IPS DF 6.9 (cell line): Measurements from ENCODE around the gene SLC25A22.

Experiments used
- DNase-seq: peaks from one replicate; pipeline ENCODE4 v3.0.0-alpha.2; 2013; ENCODE audit warnings: low read depth, low spot score
- H3K27ac ChIP-seq: one replicate; pipeline ENCODE4 v1.5.1; 2013; ENCODE audit warnings: low read length, control low read depth
- H3K27me3 ChIP-seq: 2 replicates; pipeline ENCODE4 v1.6.1; 2013; ENCODE audit warnings: mild to moderate bottlenecking, low read length; ENCODE audit not compliant: control insufficient read depth, insufficient read depth
- H3K36me3 ChIP-seq: 2 replicates; pipeline ENCODE4 v1.6.1; 2013; ENCODE audit warnings: low read length; ENCODE audit not compliant: control insufficient read depth, insufficient read depth
- H3K4me1 ChIP-seq: 2 replicates; pipeline ENCODE4 v1.6.1; 2013; ENCODE audit warnings: low read length; ENCODE audit not compliant: control insufficient read depth, insufficient read depth
- H3K4me3 ChIP-seq: 2 replicates; pipeline ENCODE4 v1.5.1; 2013; ENCODE audit warnings: mild to moderate bottlenecking, low read length
- H3K9me3 ChIP-seq: 2 replicates; pipeline ENCODE4 v1.6.1; 2013; ENCODE audit warnings: low read length, inconsistent platforms; ENCODE audit not compliant: control insufficient read depth, insufficient read depth
- WGBS: extraction: QIAGEN DNeasy Blood & Tissue Kit; methylation state at CpG from one replicate; pipeline ENCODE4 v1.1.7; 2013; ENCODE audit warnings: mixed read lengths, missing lambda C conversion rate; ENCODE audit not compliant: insufficient read length, insufficient coverage; 5-methylcytosine and 5-hydroxymethylcytosine counted together

The SLC25A22 gene

DNA sequence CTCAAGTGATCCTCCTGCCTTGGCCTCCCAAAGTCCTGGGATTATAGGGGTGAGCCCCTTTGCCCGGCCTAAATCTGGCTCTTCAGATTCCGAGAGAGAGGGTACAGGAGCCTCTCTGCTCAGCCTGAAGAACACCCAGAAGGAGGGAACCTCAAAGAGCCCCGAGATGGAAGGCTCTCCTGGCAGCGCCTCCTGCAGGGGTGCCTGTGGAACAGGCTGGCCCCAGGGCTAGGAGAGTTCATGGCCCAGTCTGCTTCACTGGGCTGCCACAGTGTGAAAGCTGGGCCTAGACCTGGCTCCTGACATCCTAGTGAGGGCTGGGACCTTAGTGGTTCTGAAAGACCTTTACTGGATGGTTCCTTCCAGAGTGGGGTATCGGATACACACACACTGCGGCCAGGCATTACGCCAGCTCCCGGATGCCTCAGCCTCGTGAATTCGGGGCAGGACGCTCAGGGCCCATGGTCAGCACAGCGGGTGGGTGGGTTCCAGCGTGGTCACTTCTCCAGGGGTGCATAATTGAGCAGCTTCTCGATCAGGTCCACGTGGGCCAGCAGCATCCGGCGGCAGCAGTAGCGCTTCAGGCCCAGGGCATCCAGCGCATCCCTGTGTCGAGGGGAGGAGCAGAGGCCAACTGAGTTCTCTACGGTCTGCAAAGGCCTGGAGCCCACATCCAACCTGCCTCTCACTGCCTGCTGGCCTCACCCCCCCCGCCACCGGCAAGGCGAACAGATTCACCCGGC, 42.0 kb upstream of the SLC25A22 start:
- Histone ChIP-seq H3K27ac (no peak overlapping the region), H3K9me3 (no peaks in the 10 kb centered on the region), H3K4me1 (peaks cover 6% of the 10 kb centered on the region), H3K27me3 (no peaks in the 10 kb centered on the region), H3K4me3 (no peak overlapping the region), H3K36me3 (peaks cover 27% of the 10 kb centered on the region)
- WGBS, result no CpG with 5 or more reads among the region's 25 CpGs
- DNase-seq, result no peak

DNA sequence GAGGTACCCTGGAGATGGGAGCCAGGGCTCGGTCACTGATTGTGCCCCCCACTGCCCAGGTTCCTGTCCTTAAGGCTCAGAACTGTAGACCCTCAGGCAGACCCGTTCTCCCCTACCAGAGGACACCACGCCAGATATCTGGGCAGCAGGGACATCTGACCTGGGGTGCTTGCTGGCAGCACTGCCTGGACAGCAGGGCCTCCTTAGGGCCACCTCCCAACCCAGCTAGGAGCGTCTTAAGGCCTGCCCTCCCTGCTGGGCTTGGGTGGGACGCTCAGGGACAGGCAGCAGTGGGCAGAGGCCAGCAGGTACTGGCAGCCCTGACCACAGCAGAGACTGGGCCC, 41.2 kb upstream of the SLC25A22 start:
- Histone ChIP-seq H3K36me3 (peaks cover 27% of the 10 kb centered on the region), H3K9me3 (no peaks in the 10 kb centered on the region), H3K27me3 (no peaks in the 10 kb centered on the region), H3K27ac (no peak overlapping the region), H3K4me3 (no peak overlapping the region), H3K4me1 (peaks cover 7% of the 10 kb centered on the region)
- DNase-seq, result no peak
- WGBS, result no CpG with 5 or more reads among the region's 5 CpGs

DNA sequence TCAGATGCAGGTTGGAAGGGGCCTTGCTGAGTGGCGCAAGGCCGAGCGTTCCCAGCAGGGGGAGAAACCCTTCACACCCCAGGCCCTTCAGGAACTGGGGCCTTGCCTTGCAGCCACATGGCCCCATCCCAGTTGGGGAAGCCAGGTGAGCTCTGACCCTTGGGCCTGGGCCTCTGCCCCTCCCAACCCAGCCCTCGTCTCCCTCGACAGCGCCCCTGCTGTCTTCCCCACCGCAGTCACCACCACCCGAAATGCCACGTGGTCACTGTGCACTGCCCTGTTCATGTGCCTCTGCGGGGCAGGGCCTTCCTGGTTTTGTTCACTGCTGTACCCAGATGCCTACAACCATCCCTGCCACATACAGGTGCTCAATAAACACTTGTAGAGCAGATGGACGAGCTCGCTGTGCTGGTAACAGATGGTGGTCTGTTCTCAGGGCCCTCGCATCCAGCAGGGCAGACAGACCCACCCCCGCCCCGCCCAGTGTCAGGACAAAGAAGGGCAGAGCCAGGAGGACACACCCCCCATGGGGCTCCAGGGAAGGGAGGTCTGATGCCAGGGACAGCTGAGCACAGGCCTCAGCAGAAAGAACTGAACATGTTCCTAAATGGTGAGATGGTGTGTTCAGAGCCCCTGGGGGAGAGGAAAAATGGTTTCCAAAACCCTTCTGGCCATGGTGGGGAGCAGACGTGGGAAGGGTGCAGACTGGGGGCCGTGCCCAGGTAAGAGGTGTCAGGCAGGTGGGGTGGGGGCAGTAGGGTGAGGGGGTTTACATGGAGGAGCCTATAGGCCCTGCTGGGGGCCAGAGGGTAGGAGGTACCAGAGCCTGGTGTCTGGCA, 40.6 kb upstream of the SLC25A22 start:
- no peak for DNase-seq
- no peak overlapping the region for H3K27ac ChIP-seq
- no peaks in the 10 kb centered on the region for H3K27me3 ChIP-seq
- no CpG with 5 or more reads among the region's 17 CpGs for WGBS
- no peak overlapping the region for H3K4me3 ChIP-seq
- H3K4me1 ChIP-seq, result peaks cover 10% of the 10 kb centered on the region
- peaks cover 27% of the 10 kb centered on the region for H3K36me3 ChIP-seq
- no peaks in the 10 kb centered on the region for H3K9me3 ChIP-seq

DNA sequence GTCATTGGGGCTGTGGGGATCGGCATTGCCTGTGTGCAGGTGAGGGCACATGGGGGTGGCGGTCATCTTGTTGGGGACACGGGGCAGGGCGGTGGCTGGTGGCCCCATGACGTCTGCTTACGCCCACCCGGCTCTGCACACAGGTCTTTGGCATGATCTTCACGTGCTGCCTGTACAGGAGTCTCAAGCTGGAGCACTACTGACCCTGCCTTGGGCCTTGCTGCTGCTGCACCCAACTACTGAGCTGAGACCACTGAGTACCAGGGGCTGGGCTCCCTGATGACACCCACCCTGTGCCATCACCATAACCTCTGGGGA, 39.9 kb upstream of the SLC25A22 start:
- DNase-seq, result no peak
- WGBS, result no CpG with 5 or more reads among the region's 8 CpGs
- Histone ChIP-seq H3K27ac (no peak overlapping the region), H3K4me3 (no peak overlapping the region), H3K9me3 (no peaks in the 10 kb centered on the region), H3K36me3 (peaks cover 27% of the 10 kb centered on the region), H3K4me1 (peaks cover 10% of the 10 kb centered on the region), H3K27me3 (no peaks in the 10 kb centered on the region)

DNA sequence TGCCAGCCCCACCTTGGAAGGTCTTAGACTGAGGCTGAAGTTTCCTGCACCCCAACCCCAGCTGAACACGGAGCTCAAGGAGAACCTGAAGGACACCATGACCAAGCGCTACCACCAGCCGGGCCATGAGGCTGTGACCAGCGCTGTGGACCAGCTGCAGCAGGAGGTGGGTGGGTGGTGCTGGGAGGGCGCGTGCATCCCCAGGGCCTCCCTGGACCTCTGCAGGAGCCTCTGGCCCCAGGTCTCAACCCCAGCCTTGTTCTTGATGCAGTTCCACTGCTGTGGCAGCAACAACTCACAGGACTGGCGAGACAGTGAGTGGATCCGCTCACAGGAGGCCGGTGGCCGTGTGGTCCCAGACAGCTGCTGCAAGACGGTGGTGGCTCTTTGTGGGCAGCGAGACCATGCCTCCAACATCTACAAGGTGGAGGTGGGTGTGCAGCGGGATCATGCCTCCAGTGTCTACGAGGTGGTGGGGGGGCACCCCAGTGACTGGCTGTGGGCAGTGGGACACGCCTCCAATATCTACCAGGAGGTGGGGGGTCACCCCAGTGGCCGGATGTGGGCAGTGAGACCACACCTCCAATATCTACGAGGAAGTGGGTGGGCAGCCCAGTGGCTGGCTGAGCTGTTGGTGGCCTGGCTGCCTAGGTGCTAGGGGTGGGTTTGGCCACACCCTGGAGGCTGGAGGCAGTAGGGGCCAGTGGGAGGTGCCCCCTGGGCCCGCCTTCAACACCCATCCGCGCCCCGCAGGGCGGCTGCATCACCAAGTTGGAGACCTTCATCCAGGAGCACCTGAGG, 39.3 kb upstream of the SLC25A22 start:
- no peak overlapping the region for H3K27ac ChIP-seq
- peaks cover 11% of the 10 kb centered on the region for H3K4me1 ChIP-seq
- no peak overlapping the region for H3K4me3 ChIP-seq
- no peaks in the 10 kb centered on the region for H3K27me3 ChIP-seq
- no peaks in the 10 kb centered on the region for H3K9me3 ChIP-seq
- no CpG with 5 or more reads among the region's 22 CpGs for WGBS
- no peak for DNase-seq
- H3K36me3 ChIP-seq, result peaks cover 27% of the 10 kb centered on the region

DNA sequence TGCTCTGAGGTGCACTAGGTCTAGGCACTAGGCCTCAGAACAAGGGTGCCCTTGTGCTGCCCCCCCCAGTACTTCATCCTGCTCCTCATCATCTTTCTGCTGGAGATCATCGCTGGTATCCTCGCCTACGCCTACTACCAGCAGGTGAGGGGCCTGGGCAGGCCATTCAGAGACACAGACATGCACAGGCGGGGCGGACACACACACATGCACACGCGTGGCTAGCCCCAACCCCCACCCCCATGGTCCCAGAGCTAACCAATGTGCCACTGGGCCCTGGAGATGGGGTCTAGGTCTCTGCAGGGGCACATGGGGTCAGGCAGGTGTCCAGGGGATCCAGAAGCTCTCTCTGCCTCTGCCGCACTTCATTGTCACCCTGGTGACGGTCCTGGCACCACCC, 38.6 kb upstream of the SLC25A22 start:
- peaks cover 27% of the 10 kb centered on the region for H3K36me3 ChIP-seq
- no peak overlapping the region for H3K27ac ChIP-seq
- DNase-seq, result no peak
- WGBS, result no CpG with 5 or more reads among the region's 9 CpGs
- no peak overlapping the region for H3K4me3 ChIP-seq
- H3K27me3 ChIP-seq, result peaks cover 3% of the 10 kb centered on the region; the same call in 1 of the 2 replicates
- peaks cover 16% of the 10 kb centered on the region for H3K4me1 ChIP-seq
- H3K9me3 ChIP-seq, result no peaks in the 10 kb centered on the region

DNA sequence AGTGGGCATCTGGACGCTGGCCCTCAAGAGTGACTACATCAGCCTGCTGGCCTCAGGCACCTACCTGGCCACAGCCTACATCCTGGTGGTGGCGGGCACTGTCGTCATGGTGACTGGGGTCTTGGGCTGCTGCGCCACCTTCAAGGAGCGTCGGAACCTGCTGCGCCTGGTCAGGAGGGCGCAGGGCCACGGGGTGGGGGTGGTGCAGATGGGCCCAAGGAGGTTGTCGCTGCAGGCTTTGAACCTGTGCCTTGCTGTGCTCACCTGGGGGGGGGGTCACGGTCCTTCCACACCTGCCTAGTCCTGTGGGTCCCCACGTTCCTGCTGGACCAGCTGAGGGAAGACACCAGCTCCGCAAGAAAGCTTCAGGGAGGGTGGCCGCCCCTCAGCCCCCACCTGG, 38.2 kb upstream of the SLC25A22 start:
- Histone ChIP-seq H3K27ac (no peak overlapping the region), H3K36me3 (peaks cover 27% of the 10 kb centered on the region), H3K4me1 (peaks cover 14% of the 10 kb centered on the region), H3K27me3 (peaks cover 5% of the 10 kb centered on the region; the same call in 1 of the 2 replicates), H3K9me3 (no peaks in the 10 kb centered on the region), H3K4me3 (no peak overlapping the region)
- no CpG with 5 or more reads among the region's 14 CpGs for WGBS
- no peak for DNase-seq

DNA sequence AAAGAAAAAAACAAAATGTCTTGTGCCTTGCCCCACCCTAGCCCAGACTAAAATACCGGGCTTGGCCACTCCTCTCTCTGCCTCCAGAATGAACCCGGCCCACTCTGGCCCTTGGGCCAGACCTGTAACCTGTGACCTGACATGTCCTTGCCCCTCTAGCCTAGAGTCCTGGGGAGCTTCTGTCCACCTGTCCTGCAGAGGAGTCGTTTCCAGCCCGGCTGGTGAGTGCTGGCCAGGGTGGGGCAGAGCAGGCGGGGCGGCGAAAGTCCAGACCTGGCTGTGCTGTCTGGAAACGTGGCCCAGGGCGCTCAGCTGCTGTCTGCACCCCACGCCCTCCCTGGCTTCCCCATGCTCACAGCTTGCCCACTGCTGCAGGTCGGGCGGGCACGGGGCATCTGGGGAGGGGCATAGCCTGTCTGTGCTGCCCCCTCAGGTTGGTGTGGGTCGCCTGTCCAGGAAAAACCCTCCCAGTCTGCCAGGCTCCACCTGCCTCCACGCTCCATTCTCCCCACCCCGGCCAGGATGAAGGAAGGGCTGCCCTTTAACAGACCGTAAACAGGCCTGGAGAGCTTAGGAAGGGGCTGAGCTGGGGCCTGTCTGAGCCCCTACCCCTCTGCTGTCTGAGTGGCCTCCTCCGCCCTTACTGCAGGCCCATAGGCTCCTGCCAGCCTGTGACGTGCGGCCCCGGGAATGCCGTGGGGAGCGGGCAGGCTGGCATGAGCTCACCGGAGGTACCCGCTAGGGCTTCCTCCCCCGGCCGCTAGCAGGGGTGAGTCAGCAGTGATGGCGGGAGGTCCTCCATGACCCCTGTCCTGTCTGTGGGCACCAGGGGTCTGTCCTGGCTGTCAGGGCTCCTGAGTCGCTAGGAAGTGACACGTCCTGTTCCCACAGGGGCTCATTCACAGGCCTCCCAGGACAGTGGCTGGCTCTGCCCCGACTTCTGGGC, 36.6 kb upstream of the SLC25A22 start:
- no CpG with 5 or more reads among the region's 31 CpGs for WGBS
- no peaks in the 10 kb centered on the region for H3K9me3 ChIP-seq
- H3K27ac ChIP-seq, result no peak overlapping the region
- no peak for DNase-seq
- H3K4me3 ChIP-seq, result no peak overlapping the region
- peaks cover 16% of the 10 kb centered on the region for H3K36me3 ChIP-seq
- H3K27me3 ChIP-seq, result peaks cover 6% of the 10 kb centered on the region; the same call in 1 of the 2 replicates
- H3K4me1 ChIP-seq, result peaks cover 18% of the 10 kb centered on the region

DNA sequence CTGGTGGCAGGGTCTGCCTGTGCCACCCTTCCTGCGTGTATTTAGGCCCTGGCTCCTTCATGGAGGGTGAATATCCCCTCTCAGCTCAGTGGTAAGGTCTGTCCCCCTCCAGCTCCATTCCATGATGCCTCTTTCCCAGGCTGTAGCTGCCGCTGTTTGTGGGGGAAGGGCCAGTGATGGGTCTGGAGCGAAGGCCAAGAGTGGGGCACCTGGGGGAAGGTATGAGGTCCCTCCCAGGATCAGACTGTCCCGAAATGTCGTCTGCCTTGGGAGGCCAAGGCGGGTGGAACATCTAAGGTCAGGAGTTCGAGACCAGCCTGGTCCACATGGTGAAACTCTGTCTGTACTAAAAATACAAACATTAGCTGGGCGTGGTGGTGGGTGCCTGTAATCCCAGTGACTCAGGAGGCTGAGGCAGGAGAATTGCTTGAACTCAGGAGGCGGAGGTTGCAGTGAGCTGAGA, 35.8 kb upstream of the SLC25A22 start:
- Histone ChIP-seq H3K27ac (no peak overlapping the region), H3K27me3 (peaks cover 6% of the 10 kb centered on the region; the same call in 1 of the 2 replicates), H3K4me3 (peak overlapping the region; percentile 59; the same call in 1 of the 2 replicates), H3K4me1 (peaks cover 22% of the 10 kb centered on the region), H3K9me3 (no peaks in the 10 kb centered on the region), H3K36me3 (peaks cover 10% of the 10 kb centered on the region)
- WGBS, result no CpG with 5 or more reads among the region's 9 CpGs
- no peak for DNase-seq
